PC-3 (cell line): Measurements from ENCODE around the gene SMPX. TPM values are rescaled to one million over a fixed set of nuclear protein-coding genes. Genes with fewer than 3 reads are reported as not detected.

Source experiments
- ATAC-seq: fragments of 200-7000 bp; cut with Tn5 transposase; 2 replicates; pipeline ENCODE4 v1.9.1; 2020; ENCODE audit warnings: mild to moderate bottlenecking, moderate library complexity
- Bru-seq: library from RNA; stranded (reverse); fragments of 400-500 nt; gene quantifications from one replicate; lab custom pipeline; 2021; lab: Mats Ljungman, UMichigan
- BruChase-seq, 2 experiments: library from RNA; stranded (reverse); fragments of 400-500 nt; gene quantifications; one replicate each; lab custom pipeline; 2021; lab: Mats Ljungman, UMichigan
- BruUV-seq: library from RNA; stranded (reverse); fragments of 400-500 nt; replicated peaks from 2 replicates; lab custom pipeline; 2021; lab: Mats Ljungman, UMichigan
- CTCF ChIA-PET: fragments of 300-600 bp; sonication (Branson Sonifier 250); formaldehyde crosslinking; loops from one replicate; lab custom pipeline; 2022; ENCODE audit warnings: antibody characterized with exemption; lab: Charles Lee
- POLR2A ChIA-PET: fragments of 300-600 bp; sonication (Branson Sonifier 250); formaldehyde crosslinking; loops from one replicate; lab custom pipeline; 2022; ENCODE audit warnings: antibody characterized with exemption; ENCODE audit not compliant: unreplicated experiment; lab: Charles Lee
- DNase-seq: peaks from one replicate; pipeline ENCODE4 v3.0.0-alpha.2; 2015
- H2AFZ ChIP-seq: fragments of 300-600 bp; sonication (generic); 2 replicates; pipeline ENCODE4 v1.6.0; 2016; ENCODE audit warnings: antibody characterized with exemption, low read length
- H3F3A ChIP-seq: fragments of 300-600 bp; sonication (generic); one replicate; pipeline ENCODE4 v1.6.0; 2017; ENCODE audit warnings: antibody characterized with exemption, low read length, control low read depth, mild to moderate bottlenecking; ENCODE audit not compliant: unreplicated experiment
- H3K27ac ChIP-seq: fragments of 300-600 bp; sonication (generic); 2 replicates; pipeline ENCODE4 v1.5.1; 2016; ENCODE audit warnings: mild to moderate bottlenecking, low read length
- H3K27me3 ChIP-seq: fragments of 300-600 bp; sonication (generic); 2 replicates; pipeline ENCODE4 v1.6.1; 2016; ENCODE audit warnings: low read length, mixed read lengths
- H3K36me3 ChIP-seq: fragments of 300-600 bp; sonication (generic); 2 replicates; pipeline ENCODE4 v1.6.1; 2016; ENCODE audit warnings: low read depth, mixed run types, low read length, mixed read lengths
- H3K4me1 ChIP-seq: fragments of 300-600 bp; sonication (generic); 2 replicates; pipeline ENCODE4 v1.5.1; 2016; ENCODE audit warnings: low read length; ENCODE audit not compliant: insufficient read depth
- H3K4me2 ChIP-seq: fragments of 300-600 bp; sonication (generic); 2 replicates; pipeline ENCODE4 v1.6.0; 2016; ENCODE audit warnings: low read length
- H3K4me3 ChIP-seq: fragments of 300-600 bp; sonication (generic); 2 replicates; pipeline ENCODE4 v1.5.1; 2016; ENCODE audit warnings: mild to moderate bottlenecking, low read length, mixed read lengths
- H3K79me2 ChIP-seq: fragments of 300-600 bp; sonication (generic); 2 replicates; pipeline ENCODE4 v1.6.1; 2017; ENCODE audit warnings: low read length, mixed read lengths
- H3K9ac ChIP-seq: fragments of 300-600 bp; sonication (generic); 2 replicates; pipeline ENCODE4 v1.6.0; 2016; ENCODE audit warnings: mild to moderate bottlenecking, low read length
- H3K9me2 ChIP-seq: fragments of 300-600 bp; sonication (generic); replicated peaks from 2 replicates; pipeline ENCODE4 v1.6.1; 2016; ENCODE audit warnings: mixed run types, low read length, mixed read lengths
- H3K9me3 ChIP-seq: fragments of 300-600 bp; sonication (generic); 2 replicates; pipeline ENCODE4 v1.6.1; 2016; ENCODE audit warnings: low read length, mixed read lengths
- H4K20me1 ChIP-seq: fragments of 300-600 bp; sonication (generic); 2 replicates; pipeline ENCODE4 v1.6.1; 2016; ENCODE audit warnings: low read length, mixed read lengths
- CTCF ChIP-seq: fragments of 300-600 bp; sonication (generic); conservative IDR thresholded peaks from 2 replicates; pipeline ENCODE4 v1.5.1; 2017; ENCODE audit warnings: antibody characterized with exemption, low read depth, mild to moderate bottlenecking, low read length
- EZH2 ChIP-seq: fragments of 300-600 bp; sonication (generic); IDR thresholded peaks from one replicate; pipeline ENCODE4 v1.6.1; 2017; ENCODE audit warnings: antibody characterized with exemption, mild to moderate bottlenecking, low read length; ENCODE audit not compliant: unreplicated experiment
- EZH2phosphoT487 ChIP-seq: fragments of 300-600 bp; sonication (generic); IDR thresholded peaks from 2 replicates; pipeline ENCODE4 v1.6.1; 2018; ENCODE audit warnings: mild to moderate bottlenecking, antibody characterized with exemption, low read length, borderline replicate concordance
- intact Hi-C: fragments of 100-400 bp; cut with micrococcal nuclease; formaldehyde crosslinking; loops from 2 replicates; pipeline ENCODE4 v1.9.0; 2023
- long read RNA-seq: library from polyadenylated mRNA; unstranded; transcript quantifications from one replicate; pipeline ENCODE4 v2.0.0, GENCODE V29; 2021; ENCODE audit not compliant: unreplicated experiment
- total RNA-seq: library from RNA; depleted of rRNA; stranded (reverse); fragments of >200 nt; gene quantifications from 2 replicates; pipeline ENCODE4 v1.2.3, GENCODE V29; 2014; rRNA removed

The SMPX gene
- total RNA-seq (not detected in 2 replicates), Bru-seq, nascent RNA (percentile 8 among the genes with signal in this experiment), BruChase-seq, experiment 1, labeled RNA remaining after a 6-hour chase (percentile 7 among the genes with signal in this experiment), BruChase-seq, experiment 2, labeled RNA remaining after a 2-hour chase (percentile 11 among the genes with signal in this experiment)
- long read RNA-seq: 0 reads

GRCh38 chrX:21757960-21758359, at the start of gene SMPX:
SMPX (minus strand) TSS chrX:21758116; CDS start chrX:21754290, 3,826 bp downstream.
- CTCF ChIA-PET: no interaction called here
- no TSS peak for BruUV-seq
- no peak within 1 kb of the TSS for H3K4me2 ChIP-seq
- no peak within 1 kb of the TSS for H3K4me3 ChIP-seq
- no peak within 1 kb of the TSS for H3K27ac ChIP-seq
- H2AFZ ChIP-seq: no peak within 1 kb of the TSS
- POLR2A ChIA-PET: no interaction called here
- H3K9me2 ChIP-seq: no peaks in the 10 kb centered on the region
- TF ChIP-seq EZH2phosphoT487: no peak
- no peak for TF ChIP-seq EZH2
- no peak for TF ChIP-seq CTCF
- H3K27me3 ChIP-seq: no peaks in the 10 kb centered on the region
- intact Hi-C loops: no loop called here
- no peaks in the 10 kb centered on the region for H4K20me1 ChIP-seq
- no peaks in the 10 kb centered on the region for H3K9me3 ChIP-seq
- peaks cover 8% of the 10 kb centered on the region for H3K4me1 ChIP-seq
- DNase-seq (no peak), ATAC-seq (no peak)
- H3K79me2 ChIP-seq: no peaks in the 10 kb centered on the region
- no peak within 1 kb of the TSS for H3K9ac ChIP-seq
- H3F3A ChIP-seq: no peaks in the 10 kb centered on the region
- H3K36me3 ChIP-seq: no peaks in the 10 kb centered on the region

- H3K4me1 ChIP-seq: no peaks in the 10 kb centered on the region
- H3K9me3 ChIP-seq: no peaks in the 10 kb centered on the region
- no peaks in the 10 kb centered on the region for H3K27me3 ChIP-seq
- no TSS peak for BruUV-seq
- H3K27ac ChIP-seq: no peak overlapping the region
- ChIA-PET CTCF (no interaction called here), POLR2A (no interaction called here)
- no peaks in the 10 kb centered on the region for H3F3A ChIP-seq
- DNase-seq: peak; percentile 44
- H3K9me2 ChIP-seq: no peaks in the 10 kb centered on the region
- no peak overlapping the region for H3K4me2 ChIP-seq
- H3K9ac ChIP-seq: no peak overlapping the region
- no peaks in the 10 kb centered on the region for H4K20me1 ChIP-seq
- no peaks in the 10 kb centered on the region for H3K79me2 ChIP-seq
- ATAC-seq: no peak
- intact Hi-C loops: no loop called here
- no peak overlapping the region for H2AFZ ChIP-seq
- no peak for TF ChIP-seq EZH2phosphoT487
- TF ChIP-seq EZH2: no peak
- no peak for TF ChIP-seq CTCF
- H3K4me3 ChIP-seq: no peak overlapping the region
- H3K36me3 ChIP-seq: no peaks in the 10 kb centered on the region
These were observed 48.8 kb upstream of the SMPX start for GRCh38 chrX:21806691-21807090.

- CTCF ChIA-PET: no interaction called here
- POLR2A ChIA-PET: no interaction called here
- intact Hi-C loops: no loop called here
These were observed 44.9 kb upstream of the SMPX start for GRCh38 chrX:21802839-21803238.

More at GRCh38 chrX:21802839-21803238, 44.9 kb upstream of the SMPX start:
- Histone ChIP-seq H3K9ac (no peak overlapping the region), H3K27ac (no peak overlapping the region), H3K4me1 (peaks cover 33% of the 10 kb centered on the region), H3K9me3 (no peaks in the 10 kb centered on the region), H3K27me3 (no peaks in the 10 kb centered on the region), H3F3A (no peaks in the 10 kb centered on the region), H3K79me2 (no peaks in the 10 kb centered on the region), H3K9me2 (no peaks in the 10 kb centered on the region), H2AFZ (no peak overlapping the region), H4K20me1 (no peaks in the 10 kb centered on the region), H3K4me2 (no peak overlapping the region), H3K4me3 (no peak overlapping the region), H3K36me3 (no peaks in the 10 kb centered on the region)
- ATAC-seq: no peak
- no peak for DNase-seq
- BruUV-seq: no TSS peak
- no peak for TF ChIP-seq EZH2phosphoT487
- no peak for TF ChIP-seq CTCF
- TF ChIP-seq EZH2: no peak
